Nephron (organoid): Measurements from ENCODE around the gene CAMTA1.

Experiments
- H3K27ac Mint-ChIP-seq, 3 experiments: 2 replicates each; pipeline ENCODE4 v1.8.0; 2020; ENCODE audit warnings: mixed read lengths in 3 of 3, mild to moderate bottlenecking in 2 of 3, moderate library complexity in 1 of 3
- H3K27me3 Mint-ChIP-seq: 2 replicates; pipeline ENCODE4 v1.8.0; 2021; ENCODE audit warnings: low read depth, mild to moderate bottlenecking, moderate library complexity, mixed read lengths
- H3K36me3 Mint-ChIP-seq: 2 replicates; pipeline ENCODE4 v1.8.0; 2020; ENCODE audit warnings: low read depth, mixed read lengths
- H3K4me1 Mint-ChIP-seq: 2 replicates; pipeline ENCODE4 v1.8.0; 2020; ENCODE audit warnings: mixed read lengths
- H3K4me3 Mint-ChIP-seq, 3 experiments: 2 replicates each; pipeline ENCODE4 v1.8.0; 2020; ENCODE audit warnings: mild to moderate bottlenecking in 3 of 3, mixed read lengths in 3 of 3, moderate library complexity in 2 of 3
- H3K9me3 Mint-ChIP-seq: 2 replicates; pipeline ENCODE4 v1.8.0; 2020; ENCODE audit warnings: mixed read lengths
- TF ChIP-seq, protein P1 (sequence below), 3 experiments: fragments of 200-600 bp; sonication (generic); IDR thresholded peaks; one replicate each; pipeline ENCODE4 v1.5.0; 2021; ENCODE audit warnings: antibody characterized with exemption in 3 of 3; ENCODE audit not compliant: unreplicated experiment in 3 of 3

The CAMTA1 gene

DNA sequence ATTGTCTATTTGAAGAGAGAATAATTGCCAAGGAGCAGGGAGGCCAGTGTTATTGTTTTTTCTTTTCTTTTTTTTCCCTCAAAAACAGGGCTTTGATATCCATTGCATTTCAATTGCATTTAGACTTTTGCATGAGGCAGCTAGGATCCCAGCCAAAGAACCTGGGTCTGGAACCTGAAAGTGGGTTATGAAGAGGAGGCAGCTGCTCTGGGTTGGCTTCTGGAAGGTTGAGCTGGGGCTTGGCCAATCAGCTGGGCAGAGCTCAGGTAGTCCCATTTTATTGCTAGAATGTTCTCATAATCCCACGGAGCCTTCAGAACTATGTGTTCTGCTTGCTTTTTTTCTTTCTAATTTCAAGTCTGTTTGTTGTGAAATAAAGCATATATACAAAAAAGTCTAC, 218.9 kb downstream of the CAMTA1 start:
- no peak overlapping the region for H3K4me3 Mint-ChIP-seq
- TF ChIP-seq, protein P1, sequence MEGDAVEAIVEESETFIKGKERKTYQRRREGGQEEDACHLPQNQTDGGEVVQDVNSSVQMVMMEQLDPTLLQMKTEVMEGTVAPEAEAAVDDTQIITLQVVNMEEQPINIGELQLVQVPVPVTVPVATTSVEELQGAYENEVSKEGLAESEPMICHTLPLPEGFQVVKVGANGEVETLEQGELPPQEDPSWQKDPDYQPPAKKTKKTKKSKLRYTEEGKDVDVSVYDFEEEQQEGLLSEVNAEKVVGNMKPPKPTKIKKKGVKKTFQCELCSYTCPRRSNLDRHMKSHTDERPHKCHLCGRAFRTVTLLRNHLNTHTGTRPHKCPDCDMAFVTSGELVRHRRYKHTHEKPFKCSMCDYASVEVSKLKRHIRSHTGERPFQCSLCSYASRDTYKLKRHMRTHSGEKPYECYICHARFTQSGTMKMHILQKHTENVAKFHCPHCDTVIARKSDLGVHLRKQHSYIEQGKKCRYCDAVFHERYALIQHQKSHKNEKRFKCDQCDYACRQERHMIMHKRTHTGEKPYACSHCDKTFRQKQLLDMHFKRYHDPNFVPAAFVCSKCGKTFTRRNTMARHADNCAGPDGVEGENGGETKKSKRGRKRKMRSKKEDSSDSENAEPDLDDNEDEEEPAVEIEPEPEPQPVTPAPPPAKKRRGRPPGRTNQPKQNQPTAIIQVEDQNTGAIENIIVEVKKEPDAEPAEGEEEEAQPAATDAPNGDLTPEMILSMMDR (IDR thresholded peaks at IDR 0.05; ENCODE audit: unreplicated experiment in 3 of 3) = no peak
- H3K27me3 Mint-ChIP-seq = peaks cover 18% of the 10 kb centered on the region
- H3K27ac Mint-ChIP-seq = no peak overlapping the region
- H3K36me3 Mint-ChIP-seq = no peaks in the 10 kb centered on the region
- no peaks in the 10 kb centered on the region for H3K9me3 Mint-ChIP-seq
- no peaks in the 10 kb centered on the region for H3K4me1 Mint-ChIP-seq

DNA sequence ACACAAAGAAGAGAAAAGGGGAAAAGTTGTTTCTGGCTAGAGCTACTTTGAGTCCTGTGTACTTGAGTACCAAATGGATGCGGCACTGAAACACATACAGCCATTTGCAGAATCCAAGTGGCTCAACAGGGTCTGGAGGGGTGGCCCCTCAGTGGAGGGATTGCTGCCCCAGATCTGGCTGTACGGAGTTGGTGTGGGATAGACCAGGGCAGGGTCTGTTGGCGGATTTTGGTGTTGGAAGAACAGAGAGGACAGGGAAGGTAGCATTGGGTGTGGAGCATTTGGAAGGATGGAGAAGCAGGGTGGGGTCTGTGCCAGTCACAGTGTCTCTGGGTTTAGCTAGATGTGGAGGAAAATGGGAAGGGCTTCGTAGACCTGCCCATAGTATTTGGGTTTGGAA, 220.5 kb downstream of the CAMTA1 start:
- H3K4me3 Mint-ChIP-seq = no peak overlapping the region
- no peaks in the 10 kb centered on the region for H3K36me3 Mint-ChIP-seq
- H3K27me3 Mint-ChIP-seq = peaks cover 13% of the 10 kb centered on the region
- H3K4me1 Mint-ChIP-seq = no peaks in the 10 kb centered on the region
- no peaks in the 10 kb centered on the region for H3K9me3 Mint-ChIP-seq
- no peak overlapping the region for H3K27ac Mint-ChIP-seq
- TF ChIP-seq, protein P1 (IDR thresholded peaks at IDR 0.05; ENCODE audit: unreplicated experiment in 3 of 3) = no peak

DNA sequence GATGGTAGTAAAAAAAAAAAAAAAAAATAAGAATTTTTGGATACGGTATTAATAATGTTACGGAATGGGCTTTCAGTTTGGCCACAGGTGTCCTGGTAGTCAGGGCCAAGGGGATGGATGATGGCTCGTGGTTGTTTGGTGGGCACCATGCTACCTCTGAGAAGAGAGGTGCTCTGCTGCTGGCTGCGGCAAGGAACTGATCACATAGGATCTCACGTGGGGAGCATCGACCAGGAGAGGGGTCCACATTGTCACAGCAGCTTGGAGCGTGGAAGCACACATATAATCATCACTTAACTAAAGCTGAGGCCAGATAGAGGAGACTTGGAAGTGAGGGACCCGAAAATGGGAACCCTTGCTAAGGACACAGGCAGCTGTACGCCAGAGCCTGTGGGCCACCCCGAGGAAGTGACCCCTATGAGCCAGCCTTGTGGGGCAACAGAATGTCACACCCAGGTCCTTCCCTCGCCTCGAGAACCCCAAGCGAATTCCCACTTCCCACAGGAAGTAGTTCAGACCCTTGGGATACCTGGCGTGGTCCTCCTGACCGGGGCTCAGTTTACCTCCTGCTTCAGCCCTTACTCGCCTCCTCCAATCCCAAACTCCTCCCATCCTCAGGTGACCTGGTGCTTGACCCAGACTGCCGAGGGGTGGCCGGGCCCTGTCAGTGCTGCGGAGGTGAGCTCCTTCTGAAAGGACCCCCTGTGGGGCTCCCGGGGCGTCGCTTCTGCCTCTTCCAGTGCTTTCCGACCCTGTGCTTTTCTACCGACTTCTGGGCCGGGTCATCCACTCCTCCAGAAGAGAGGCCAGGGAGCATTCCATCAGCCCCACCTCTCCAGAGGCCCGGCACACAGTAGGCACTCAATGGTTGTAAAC, 222.0 kb downstream of the CAMTA1 start:
- Mint-ChIP-seq H3K4me3 (no peak overlapping the region), H3K9me3 (no peaks in the 10 kb centered on the region), H3K36me3 (no peaks in the 10 kb centered on the region), H3K4me1 (no peaks in the 10 kb centered on the region), H3K27ac (no peak overlapping the region), H3K27me3 (peaks cover 28% of the 10 kb centered on the region)
- TF ChIP-seq, protein P1 (IDR thresholded peaks at IDR 0.05; ENCODE audit: unreplicated experiment in 3 of 3) = no peak

DNA sequence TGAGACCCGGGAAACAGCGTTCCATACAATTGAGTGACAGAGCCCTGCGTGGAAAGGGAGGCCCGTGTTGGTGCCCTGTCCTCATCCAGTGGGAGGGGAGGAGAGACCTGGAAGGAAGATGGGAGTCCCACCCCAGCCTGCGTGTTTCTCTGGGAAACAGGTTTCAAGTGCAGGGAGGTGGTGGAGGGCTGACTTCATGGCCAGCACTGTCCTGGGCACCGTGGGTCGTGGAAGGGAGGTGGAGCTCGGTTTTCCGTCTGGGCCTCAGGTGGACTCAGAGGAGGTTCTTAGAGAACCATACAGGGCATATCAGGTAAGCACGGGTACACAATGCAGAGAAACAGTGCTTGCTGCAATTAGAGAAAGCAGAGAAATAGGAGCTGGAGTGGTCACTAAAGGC, 222.6 kb downstream of the CAMTA1 start:
- no peak overlapping the region for H3K27ac Mint-ChIP-seq
- H3K4me1 Mint-ChIP-seq = no peaks in the 10 kb centered on the region
- no peaks in the 10 kb centered on the region for H3K9me3 Mint-ChIP-seq
- H3K4me3 Mint-ChIP-seq = no peak overlapping the region
- TF ChIP-seq, protein P1 (IDR thresholded peaks at IDR 0.05; ENCODE audit: unreplicated experiment in 3 of 3) = no peak
- no peaks in the 10 kb centered on the region for H3K36me3 Mint-ChIP-seq
- peaks cover 30% of the 10 kb centered on the region for H3K27me3 Mint-ChIP-seq

DNA sequence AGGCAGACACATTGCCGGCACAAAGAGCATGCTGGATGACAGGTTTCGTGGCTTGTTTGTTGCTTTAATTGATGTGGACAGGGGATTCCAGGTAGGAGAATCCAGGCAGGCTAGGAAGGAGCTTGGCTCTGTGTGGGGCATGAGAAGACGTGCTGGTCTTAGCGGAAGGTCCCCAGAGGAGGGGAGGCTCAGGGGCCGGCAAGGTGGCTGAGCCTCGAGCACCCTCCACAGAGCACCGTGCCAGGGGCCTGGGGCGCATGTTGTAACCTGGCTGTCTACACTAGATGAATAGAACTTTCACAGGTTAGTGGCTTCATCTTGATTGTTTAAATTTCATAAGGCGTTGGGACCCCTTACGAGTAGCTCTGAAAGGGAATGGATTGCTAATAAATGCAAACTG, 223.1 kb downstream of the CAMTA1 start:
- no peaks in the 10 kb centered on the region for H3K36me3 Mint-ChIP-seq
- H3K4me1 Mint-ChIP-seq = no peaks in the 10 kb centered on the region
- TF ChIP-seq, protein P1 (IDR thresholded peaks at IDR 0.05; ENCODE audit: unreplicated experiment in 3 of 3) = no peak
- H3K9me3 Mint-ChIP-seq = no peaks in the 10 kb centered on the region
- peaks cover 30% of the 10 kb centered on the region for H3K27me3 Mint-ChIP-seq
- H3K27ac Mint-ChIP-seq = no peak overlapping the region
- H3K4me3 Mint-ChIP-seq = no peak overlapping the region
